ENCODE results near the gene ATXN7L1. TPM values are rescaled to one million over a fixed set of nuclear protein-coding genes. Genes with fewer than 3 reads are reported as not detected.
A peak's percentile ranks its signal among the peaks of the same experiment; 100 is the strongest.

ATXN7L1 gene
- total RNA-seq, 1 donor from 2014 or later: 5.3 TPM

DNA sequence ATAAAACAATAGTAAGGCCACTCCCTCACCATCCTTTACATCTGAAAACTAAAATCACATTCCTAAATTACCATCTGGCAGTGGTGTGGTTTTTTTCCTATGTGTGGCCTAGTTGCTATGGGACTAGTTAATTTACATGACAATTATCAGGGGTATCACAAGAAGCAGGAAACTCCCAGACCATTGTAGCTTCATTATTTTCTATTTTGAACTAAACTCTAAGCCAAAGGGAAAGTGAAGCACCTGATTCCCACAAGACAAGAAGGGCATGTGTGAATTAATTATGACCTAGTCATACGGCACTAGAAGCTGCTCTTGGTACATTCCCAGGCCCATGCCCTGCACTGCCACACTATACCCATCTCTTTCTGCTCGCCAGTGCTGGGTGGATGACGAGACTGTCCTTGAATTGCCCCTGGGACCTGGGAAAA is 103.4 kb downstream of the ATXN7L1 start:
- intact Hi-C loops (cut with DNase I): no loop called here
- no peak for ATAC-seq (ENCODE audit: poor library complexity)

DNA sequence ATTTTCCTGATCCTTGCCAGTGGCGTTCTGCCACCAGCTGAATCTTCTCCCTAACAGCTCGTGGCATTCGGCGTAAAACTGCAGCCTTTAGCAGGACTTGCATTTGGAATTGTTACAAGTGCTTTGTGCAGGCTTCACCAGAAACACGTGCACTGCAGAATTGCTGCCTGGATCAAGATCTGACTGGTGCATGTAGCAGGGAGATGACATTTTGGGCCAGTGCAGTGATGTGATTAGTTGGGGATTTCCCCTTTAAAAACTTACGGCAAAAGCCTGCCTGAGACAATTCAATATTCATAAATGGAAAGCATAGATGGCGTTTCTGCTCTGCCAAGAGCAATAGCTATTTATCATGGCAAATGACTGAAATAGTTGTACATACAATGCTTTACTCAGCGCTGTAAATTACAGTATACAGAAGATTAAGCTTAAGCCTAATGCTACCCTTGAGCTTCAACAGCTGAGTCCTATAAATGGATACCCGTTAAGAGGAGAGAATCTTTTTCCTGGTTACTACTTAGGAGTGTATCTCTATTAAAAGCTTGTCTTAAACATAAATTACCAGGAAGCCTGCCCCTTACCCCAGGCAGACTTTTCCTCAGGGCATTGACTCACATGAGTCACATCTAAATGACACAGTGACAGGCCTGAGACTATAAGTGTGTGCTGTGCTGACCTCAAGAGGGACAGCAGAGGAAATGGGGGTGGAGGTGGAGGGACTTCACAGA is 106.3 kb downstream of the ATXN7L1 start:
- ATAC-seq (ENCODE audit: poor library complexity): no peak
- intact Hi-C loops (cut with DNase I): loop anchor here (10.0 kb wide), 1 partner anchor 245 kb away; no protein-coding TSS in a partner anchor
- no peak for DNase-seq

More for the DNA sequence above, 103.4 kb downstream of the ATXN7L1 start:
- DNase-seq: no peak

DNA sequence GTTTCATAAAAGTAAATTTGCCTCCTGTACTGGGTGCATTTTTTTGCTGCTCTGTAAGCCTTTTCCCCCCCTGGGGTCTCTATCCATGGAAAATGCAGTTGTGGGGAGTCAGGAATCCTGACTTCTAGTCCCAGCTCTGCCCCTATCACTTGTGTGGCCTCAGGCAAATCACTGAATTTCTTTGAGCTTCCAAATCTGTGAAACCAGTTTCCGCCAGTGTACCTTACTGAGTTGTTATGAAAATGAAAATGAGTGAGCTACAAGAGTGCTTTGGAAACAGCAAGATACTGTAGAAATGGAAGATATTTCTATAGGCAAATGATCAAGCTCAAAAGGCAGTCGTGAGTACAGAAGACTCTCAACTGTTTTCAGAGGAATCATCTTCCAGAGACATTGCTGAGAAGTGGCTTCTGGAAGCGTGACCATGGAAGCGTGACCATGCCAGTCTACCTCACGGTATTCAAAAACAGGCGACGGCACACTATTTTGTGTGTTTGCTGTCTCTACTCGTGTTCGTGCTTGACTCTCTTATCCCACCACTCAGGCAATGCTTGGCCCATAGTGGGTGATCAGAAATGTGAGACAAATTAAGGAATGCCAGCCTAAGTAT is 107.4 kb downstream of the ATXN7L1 start:
- ATAC-seq (ENCODE audit: poor library complexity) (no peak), DNase-seq (no peak)
- intact Hi-C loops (cut with DNase I): loop anchor here (10.0 kb wide), 1 partner anchor 246 kb away; no protein-coding TSS in a partner anchor

DNA sequence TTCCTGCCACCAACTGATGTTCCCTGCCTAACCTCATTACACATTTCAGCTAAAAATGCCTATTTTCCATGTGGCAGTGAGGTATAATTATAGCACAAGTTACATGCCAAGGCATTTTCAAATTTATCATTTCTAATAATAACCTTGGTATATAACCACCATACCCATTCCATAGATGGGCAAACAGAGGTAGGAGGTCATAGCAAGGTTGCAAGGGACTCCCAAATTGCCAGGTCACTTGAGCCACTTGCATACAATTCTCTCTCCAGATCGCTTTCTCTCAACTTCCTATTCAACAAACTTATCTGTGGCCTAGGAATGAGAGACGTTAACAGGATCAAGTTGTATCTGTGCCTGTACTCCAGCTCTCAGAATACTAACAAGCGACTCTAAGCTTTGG is 108.3 kb downstream of the ATXN7L1 start:
- intact Hi-C loops (cut with DNase I): loop anchor here (10.0 kb wide), 1 partner anchor 247 kb away; no protein-coding TSS in a partner anchor
- ATAC-seq (ENCODE audit: poor library complexity) (no peak), DNase-seq (no peak)

DNA sequence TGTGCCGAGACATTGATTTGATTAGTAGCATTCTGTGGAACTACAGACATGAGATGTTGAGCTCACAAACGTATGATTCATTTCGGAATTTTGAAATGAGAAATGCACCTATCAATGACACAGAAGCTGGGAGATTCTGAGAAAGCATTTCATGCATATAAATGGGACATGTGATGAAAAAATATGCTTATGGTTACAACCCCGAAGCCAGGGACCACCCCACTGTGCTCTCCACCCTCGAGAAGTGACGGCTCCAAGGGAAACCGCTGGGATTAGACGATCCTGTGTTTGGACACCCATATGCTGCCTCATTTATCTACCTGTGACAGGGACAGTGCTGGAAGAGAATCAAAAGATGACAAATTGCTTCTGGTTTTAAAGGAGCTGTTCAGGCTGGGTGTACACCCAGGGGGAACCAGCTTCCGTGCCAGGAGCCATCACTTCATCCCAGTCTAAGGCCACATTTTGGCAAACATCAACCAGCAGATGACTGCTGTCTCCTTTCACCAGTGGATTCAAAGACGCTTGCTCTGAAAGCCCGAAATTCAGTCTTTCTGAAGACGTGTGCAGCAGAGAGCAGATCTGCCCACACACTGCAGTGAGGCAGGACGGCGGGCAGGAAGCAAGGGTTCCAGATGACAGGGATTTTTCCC is 109.9 kb downstream of the ATXN7L1 start:
- DNase-seq: no peak
- no peak for ATAC-seq (ENCODE audit: poor library complexity)
- intact Hi-C loops (cut with DNase I): loop anchor here (10.0 kb wide), 1 partner anchor 248 kb away; no protein-coding TSS in a partner anchor

DNA sequence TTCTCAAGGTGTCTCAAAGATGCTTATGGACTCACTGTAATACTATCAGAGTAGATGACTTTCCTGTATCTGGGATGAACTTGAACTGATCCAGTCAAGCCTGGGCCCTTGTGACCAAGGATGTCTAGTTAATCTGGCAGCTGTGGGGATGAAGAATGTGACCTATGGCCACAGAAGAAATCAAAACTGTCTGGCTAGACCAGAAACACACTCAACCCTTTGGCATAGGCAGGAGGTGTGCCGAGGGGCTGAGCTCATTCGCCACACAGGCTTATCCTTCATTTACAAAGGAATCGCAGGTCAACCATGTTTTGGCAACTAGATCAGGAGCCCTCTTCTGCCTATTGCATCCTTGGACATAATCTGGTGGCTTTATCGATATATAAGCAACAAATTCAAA is 110.6 kb downstream of the ATXN7L1 start:
- DNase-seq (no peak), ATAC-seq (ENCODE audit: poor library complexity) (no peak)
- intact Hi-C loops (cut with DNase I): loop anchor here (10.0 kb wide), 1 partner anchor 249 kb away; no protein-coding TSS in a partner anchor

DNA sequence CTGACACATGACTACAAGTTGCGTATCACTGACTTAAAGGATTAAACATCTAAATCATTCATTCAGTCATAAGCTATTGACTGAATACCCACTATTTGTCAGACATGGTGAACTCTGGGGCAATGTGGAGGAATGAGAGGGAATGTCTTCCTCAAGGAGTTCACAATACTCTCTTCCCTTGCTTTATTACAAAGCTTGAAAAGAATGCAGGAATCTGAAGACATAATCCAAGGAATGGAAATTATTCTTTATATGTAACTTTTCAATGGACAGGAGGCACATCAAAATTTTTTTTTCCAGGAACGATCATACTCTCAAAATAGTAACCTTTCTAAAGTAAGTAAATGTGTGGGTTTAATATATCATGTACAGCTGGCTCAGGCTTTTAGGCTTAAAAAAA is 111.9 kb downstream of the ATXN7L1 start:
- ATAC-seq (ENCODE audit: poor library complexity) (no peak), DNase-seq (no peak)
- intact Hi-C loops (cut with DNase I): loop anchor here (10.0 kb wide), 1 partner anchor 250 kb away; no protein-coding TSS in a partner anchor

DNA sequence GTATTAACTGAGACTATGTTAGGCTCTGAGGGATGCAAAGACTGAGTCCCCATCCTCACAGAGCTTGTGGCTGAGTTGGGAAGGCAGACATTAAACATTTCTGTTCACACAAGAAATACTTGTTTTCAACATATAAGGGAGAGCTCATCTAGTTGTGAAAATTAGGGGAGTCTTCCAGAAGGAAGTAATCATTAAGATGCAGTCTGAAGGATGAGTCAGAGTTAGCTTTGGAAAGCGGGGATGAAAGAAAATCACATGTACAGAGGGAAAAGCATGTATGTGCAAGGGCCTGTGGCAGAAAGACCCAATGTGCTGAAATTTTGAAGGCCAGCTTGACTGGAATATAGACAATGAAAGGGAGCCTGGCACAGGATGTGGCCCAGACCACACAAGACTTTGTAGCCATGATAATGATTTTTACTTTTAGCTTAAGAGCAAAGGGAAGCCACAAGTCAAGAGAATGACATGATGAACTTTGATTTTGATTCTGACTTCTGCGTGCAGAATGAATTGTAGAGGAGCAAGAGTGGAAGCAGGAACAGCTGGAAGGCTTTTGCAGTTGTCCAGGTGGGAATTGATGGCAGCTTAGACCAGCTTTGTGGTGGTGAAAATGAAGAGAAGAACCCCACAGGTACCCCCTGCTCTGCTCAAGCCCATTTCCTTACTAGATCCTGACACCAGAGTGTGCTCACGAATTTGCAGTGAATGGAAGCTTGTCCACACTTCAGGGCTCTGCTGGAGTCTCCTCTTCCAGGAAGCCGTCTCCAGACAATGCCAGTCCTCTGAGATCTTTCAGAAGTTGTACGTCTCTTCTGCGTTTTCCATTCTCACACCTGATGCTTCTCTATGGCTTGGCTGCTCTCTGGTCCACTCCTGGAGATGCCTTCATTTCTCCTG is 115.6 kb downstream of the ATXN7L1 start:
- DNase-seq (no peak), ATAC-seq (ENCODE audit: poor library complexity) (no peak)
- intact Hi-C loops (cut with DNase I): loop anchor here (2.0 to 10.0 kb wide), 2 partner anchors 254 to 282 kb away; no protein-coding TSS in a partner anchor

DNA sequence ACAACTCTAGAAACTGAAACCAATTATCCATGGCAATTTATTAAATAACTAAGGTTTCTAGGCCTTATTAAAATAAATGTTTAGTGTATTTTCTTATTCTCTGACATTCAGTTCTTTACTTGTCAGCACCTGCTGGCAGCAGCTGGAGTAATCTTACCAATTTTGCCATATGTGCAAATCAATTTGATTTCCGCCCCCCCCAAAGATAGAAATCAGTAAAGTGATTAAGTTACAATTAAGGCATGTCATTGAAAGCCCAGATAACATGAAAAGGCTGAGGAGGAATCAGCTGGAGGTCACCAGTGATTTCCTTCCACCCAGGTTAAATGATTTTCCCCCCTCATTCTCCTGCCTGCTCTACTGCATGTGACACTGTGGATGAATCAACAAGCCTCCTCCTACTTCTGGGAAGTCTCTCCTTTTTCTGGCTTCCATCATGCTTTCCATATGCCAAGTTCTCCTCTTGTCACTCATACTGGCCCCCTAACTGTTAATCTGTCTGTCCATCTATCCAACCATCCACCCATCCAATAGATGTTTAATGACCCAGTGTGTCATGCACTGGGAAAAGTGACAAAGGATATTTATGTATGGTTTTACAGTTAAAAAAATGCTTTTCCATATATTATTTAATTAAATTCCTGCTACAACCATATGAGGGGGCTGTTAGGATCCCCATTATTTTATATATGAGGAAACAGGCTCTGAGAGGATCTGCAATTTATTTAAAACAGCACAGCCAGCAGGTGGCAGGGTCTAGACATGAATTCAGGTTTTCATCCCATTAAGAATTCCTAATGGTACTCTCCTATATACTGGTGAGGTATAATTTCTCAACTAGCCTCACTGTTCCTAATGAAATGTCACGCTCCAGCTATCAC is 116.5 kb downstream of the ATXN7L1 start:
- intact Hi-C loops (cut with DNase I): loop anchor here (2.0 to 10.0 kb wide), 2 partner anchors 255 to 283 kb away; no protein-coding TSS in a partner anchor
- DNase-seq: peak; percentile 52

DNA sequence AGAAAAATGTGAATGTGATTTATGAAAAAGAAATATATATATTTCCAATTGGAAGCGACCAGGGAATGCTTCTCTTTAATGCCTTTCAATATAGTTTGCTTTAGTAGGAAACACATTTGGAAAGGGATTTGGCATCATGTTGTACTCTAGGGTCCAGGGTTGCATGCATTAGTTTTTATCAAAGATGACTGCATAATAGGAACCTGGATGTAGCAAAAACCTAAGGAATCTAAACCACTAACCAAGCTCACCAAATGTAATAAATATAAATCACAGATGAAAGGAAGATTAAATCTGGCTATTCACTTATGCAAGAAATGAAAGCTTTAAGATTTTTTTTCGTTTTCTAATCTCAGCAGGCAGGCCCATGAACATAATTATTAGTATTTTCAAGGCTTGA is 120.0 kb downstream of the ATXN7L1 start:
- ATAC-seq (ENCODE audit: poor library complexity): no peak
- intact Hi-C loops (cut with DNase I): no loop called here

More for the DNA sequence above, 116.5 kb downstream of the ATXN7L1 start:
- ATAC-seq (ENCODE audit: poor library complexity): peak; percentile 82

DNA sequence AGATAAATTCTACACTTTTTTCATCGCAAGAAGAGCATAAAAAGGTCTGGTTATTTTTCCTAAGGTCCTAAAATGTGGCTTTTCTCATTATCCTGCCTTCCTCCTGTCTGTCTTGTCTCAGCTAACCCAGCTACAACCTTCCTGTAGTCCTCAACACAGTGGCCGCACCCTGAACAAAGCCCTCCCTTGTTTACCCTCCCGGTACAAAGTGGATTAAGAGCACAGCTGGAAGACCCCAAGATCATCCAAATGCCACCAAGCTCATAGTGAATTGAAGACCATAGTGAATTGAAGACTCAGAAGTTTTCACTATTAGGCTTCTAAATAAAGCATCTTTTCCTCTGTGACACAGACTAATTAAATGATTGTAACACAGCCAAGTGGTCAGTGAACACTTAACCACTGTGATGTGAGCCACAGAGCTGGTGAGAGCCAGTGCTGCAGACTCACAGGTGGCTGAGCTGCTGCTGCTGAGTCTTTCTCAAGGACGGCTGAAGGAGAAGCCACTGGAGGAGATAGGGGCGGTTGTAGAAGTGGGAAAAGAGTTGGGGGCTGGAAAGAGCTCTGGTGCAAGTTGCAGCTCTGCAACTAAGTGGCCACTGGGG is 123.6 kb downstream of the ATXN7L1 start:
- DNase-seq (no peak), ATAC-seq (ENCODE audit: poor library complexity) (no peak)
- intact Hi-C loops (cut with DNase I): no loop called here

More for the DNA sequence above, 120.0 kb downstream of the ATXN7L1 start:
- DNase-seq: no peak

DNA sequence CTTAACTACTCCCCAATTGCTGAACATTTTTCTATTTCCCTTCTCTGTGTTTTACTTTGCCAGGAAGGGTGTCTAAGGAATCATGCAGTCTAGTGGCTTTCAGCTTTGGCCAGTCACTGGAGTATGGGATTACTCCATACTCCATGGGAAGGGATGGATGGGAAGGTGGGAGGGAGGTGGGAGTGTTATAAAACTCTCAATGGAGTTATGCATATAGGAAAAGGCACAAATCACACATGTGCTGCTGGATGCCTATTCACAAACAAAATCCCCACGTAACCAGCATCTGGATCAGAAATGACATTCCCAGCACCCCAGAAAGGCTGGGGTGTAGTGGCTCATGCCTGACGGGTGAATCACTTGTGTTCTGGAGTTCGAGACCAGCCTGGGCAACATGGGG is 125.3 kb downstream of the ATXN7L1 start:
- intact Hi-C loops (cut with DNase I): no loop called here
- ATAC-seq (ENCODE audit: poor library complexity) (no peak), DNase-seq (no peak)

DNA sequence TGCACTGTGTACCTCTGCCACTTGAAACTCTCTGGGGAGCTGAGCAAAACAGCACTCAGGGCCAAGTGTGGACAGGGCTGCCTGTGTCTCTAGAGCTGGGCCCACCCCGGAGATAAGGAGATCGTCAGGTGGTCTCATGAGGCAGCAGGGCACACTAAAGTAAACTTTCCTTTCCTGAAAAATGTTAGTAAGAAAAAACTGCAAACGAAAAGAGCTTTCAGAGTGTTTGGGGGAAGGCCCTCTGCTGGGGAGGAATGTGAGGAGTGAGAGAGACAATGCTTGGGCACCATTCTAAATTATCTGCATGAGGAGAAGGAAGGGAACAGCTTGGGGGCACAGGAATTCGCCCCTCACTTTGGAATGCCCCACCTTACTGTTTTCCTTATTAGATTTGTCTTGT is 127.7 kb downstream of the ATXN7L1 start:
- no peak for ATAC-seq (ENCODE audit: poor library complexity)
- DNase-seq: no peak
- intact Hi-C loops (cut with DNase I): loop anchor here (10.0 kb wide), 1 partner anchor 104 kb away; no protein-coding TSS in a partner anchor

DNA sequence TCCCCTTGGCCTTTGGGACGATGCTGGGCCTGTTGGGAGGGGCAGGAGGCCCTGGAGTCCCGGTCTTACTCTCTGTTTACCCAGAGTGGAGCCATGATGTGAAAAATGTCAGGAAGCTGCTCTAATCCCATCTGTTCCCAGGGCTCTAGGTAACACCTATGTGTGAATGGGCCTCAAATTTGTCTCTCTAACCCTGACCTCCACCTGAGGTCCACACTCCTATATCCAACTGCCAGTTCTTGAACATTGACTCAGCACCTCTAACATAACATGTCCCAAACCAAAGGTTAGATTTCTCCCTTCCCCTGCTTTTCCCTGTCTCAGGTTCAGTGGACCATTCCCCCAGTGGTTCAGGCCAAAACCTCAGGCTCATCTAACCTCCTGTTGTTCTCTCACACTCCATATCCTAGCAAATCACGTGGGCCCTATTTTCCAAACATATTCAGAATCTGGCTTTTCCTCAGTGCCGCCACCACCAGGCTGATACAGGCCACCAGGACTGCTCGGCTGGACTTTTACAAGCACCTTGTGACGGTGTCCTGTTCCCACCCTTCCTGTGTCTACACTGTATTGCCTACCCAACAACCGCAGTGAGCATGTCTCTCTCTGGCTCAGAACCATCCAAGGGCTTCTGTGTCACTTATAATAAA is 130.6 kb downstream of the ATXN7L1 start:
- ATAC-seq (ENCODE audit: poor library complexity): no peak
- intact Hi-C loops (cut with DNase I): loop anchor here (10.0 kb wide), 1 partner anchor 101 kb away; no protein-coding TSS in a partner anchor
- no peak for DNase-seq

DNA sequence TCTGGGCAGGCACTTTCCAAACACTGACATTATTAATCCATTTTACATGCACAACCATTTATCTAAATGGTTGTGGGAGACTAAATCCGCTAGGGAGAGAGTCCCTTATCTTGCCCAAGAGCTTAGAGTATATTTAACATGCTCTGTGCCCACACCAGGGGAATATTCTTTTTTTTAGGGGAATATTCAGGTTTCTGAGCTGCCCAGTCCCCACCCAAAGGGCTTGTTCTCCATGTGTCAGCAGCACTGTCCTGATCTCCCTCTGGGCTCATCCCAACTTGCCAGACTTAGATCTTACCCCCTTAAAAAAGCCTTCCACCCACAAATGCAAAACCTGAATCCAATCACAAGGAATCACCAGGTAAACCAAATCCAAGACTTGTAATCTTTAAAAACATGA is 132.1 kb downstream of the ATXN7L1 start:
- intact Hi-C loops (cut with DNase I): loop anchor here (10.0 kb wide), 1 partner anchor 99 kb away; no protein-coding TSS in a partner anchor
- DNase-seq: no peak

DNA sequence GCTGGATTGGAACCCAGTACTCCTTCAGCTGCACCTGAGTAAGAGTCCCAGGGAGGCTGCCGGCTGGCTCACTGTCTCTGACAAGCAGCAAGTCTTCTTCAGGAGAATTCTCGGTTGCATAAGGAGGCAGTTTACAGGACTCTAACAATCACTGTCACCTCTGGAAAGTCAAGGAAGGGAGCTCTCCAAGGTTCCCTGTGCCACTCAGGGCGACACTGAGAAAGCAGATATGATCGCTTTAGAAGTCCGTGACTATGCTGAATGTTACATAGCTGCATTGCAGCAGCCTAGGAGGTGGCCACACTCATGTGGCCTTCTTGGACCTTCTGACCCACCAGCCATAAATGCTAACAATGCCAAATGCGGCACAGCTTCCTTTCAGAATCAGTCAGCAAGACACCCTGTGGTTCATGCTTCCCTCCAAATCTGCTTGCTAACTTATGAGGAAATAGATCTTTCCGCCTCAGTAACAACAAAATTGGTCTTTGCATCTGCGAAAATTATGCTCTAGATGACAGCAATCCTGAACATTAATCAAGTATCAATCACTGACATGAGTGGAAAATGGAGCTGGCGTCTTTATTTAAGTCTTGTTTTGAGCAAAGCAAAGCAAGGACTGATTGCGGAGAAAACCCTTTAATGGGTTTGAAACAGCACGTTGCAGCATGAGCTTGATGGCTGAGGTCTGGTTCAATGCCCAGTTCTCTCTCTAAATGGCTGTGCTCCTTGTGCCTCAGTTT is 132.9 kb downstream of the ATXN7L1 start:
- no peak for ATAC-seq (ENCODE audit: poor library complexity)

More for the DNA sequence above, 132.1 kb downstream of the ATXN7L1 start:
- no peak for ATAC-seq (ENCODE audit: poor library complexity)

More for the DNA sequence above, 132.9 kb downstream of the ATXN7L1 start:
- DNase-seq: no peak
- intact Hi-C loops (cut with DNase I): loop anchor here (10.0 kb wide), 1 partner anchor 99 kb away; no protein-coding TSS in a partner anchor

All from Right ventricle myocardium superior (tissue), 1 donor.